HEK293 (cell line): ENCODE measurements around the gene LCMT2.

Source experiments
- CTCF ChIA-PET: fragments of 350-600 bp; formaldehyde crosslinking; extraction: SDS; loops from one replicate; lab custom pipeline; 2021; ENCODE audit warnings: antibody characterized with exemption; lab: Yijun Ruan, JAX
- POLR2A ChIA-PET: fragments of 300-600 bp; formaldehyde crosslinking; extraction: SDS; loops from one replicate; lab custom pipeline; 2020; ENCODE audit warnings: antibody characterized with exemption, inconsistent platforms; lab: Yijun Ruan, JAX
- H3K27ac ChIP-seq: fragments of 200-500 bp; sonication (Bioruptor generic); 2 replicates; pipeline ENCODE4 v1.5.1; 2014; ENCODE audit warnings: low read depth, low read length, control low read depth, inconsistent platforms; ENCODE audit errors: extremely low read depth
- H3K36me3 ChIP-seq, 2 experiments: fragments of 200-500 bp in 1 of 2; sonication (Bioruptor generic) in 1 of 2; 1 replicate in 1 of 2; 2 replicates in 1 of 2; pipeline ENCODE4 v1.5.1; 2014 to 2017; ENCODE audit warnings: inconsistent platforms in 2 of 2, low read length in 2 of 2; ENCODE audit not compliant: control insufficient read depth in 2 of 2, insufficient read depth in 1 of 2
- H3K4me1 ChIP-seq: fragments of 200-500 bp; sonication (Bioruptor generic); 2 replicates; pipeline ENCODE4 v1.5.1; 2014; ENCODE audit warnings: mild to moderate bottlenecking, low read length, inconsistent platforms; ENCODE audit not compliant: control insufficient read depth, insufficient read depth
- H3K4me3 ChIP-seq: 2 replicates; pipeline ENCODE4 v1.5.1; 2011; ENCODE audit warnings: low read depth, mild to moderate bottlenecking, control low read depth, low read length, moderate library complexity
- H3K9me3 ChIP-seq: fragments of 200-500 bp; sonication (Bioruptor generic); 2 replicates; pipeline ENCODE4 v1.5.1; 2014; ENCODE audit warnings: low read depth, low read length, inconsistent platforms; ENCODE audit not compliant: control insufficient read depth, insufficient read depth
- FEZF1 ChIP-seq: fragments of 450-650 bp; formaldehyde crosslinking; IDR thresholded peaks from 2 replicates; pipeline ENCODE4 v1.5.1; 2016; ENCODE audit warnings: missing biosample characterization, missing genetic modification characterization
- HIC1 ChIP-seq: fragments of 450-650 bp; formaldehyde crosslinking; IDR thresholded peaks from 2 replicates; pipeline ENCODE4 v1.5.1; 2016; ENCODE audit warnings: missing biosample characterization, missing genetic modification characterization
- OSR2 ChIP-seq: fragments of 450-650 bp; formaldehyde crosslinking; IDR thresholded peaks from 2 replicates; pipeline ENCODE4 v1.5.1; 2016; ENCODE audit warnings: missing biosample characterization, missing genetic modification characterization
- OVOL3 ChIP-seq: fragments of 450-650 bp; formaldehyde crosslinking; IDR thresholded peaks from 2 replicates; pipeline ENCODE4 v1.5.1; 2016; ENCODE audit warnings: missing biosample characterization, missing genetic modification characterization
- PRDM2 ChIP-seq: fragments of 450-650 bp; formaldehyde crosslinking; IDR thresholded peaks from 2 replicates; pipeline ENCODE4 v1.5.1; 2016; ENCODE audit warnings: missing biosample characterization, missing genetic modification characterization, borderline replicate concordance
- REPIN1 ChIP-seq: fragments of 450-650 bp; formaldehyde crosslinking; IDR thresholded peaks from 2 replicates; pipeline ENCODE4 v1.5.1; 2017; ENCODE audit warnings: missing biosample characterization, missing genetic modification characterization, low read depth
- ZNF157 ChIP-seq: fragments of 450-650 bp; formaldehyde crosslinking; IDR thresholded peaks from 2 replicates; pipeline ENCODE4 v1.5.1; 2016; ENCODE audit warnings: missing biosample characterization, missing genetic modification characterization
- ZNF18 ChIP-seq: fragments of 450-650 bp; formaldehyde crosslinking; IDR thresholded peaks from 2 replicates; pipeline ENCODE4 v1.5.1; 2016; ENCODE audit warnings: missing biosample characterization, missing genetic modification characterization
- ZNF2 ChIP-seq: fragments of 450-650 bp; formaldehyde crosslinking; IDR thresholded peaks from 2 replicates; pipeline ENCODE4 v1.5.1; 2016; ENCODE audit warnings: missing biosample characterization, missing genetic modification characterization
- ZNF266 ChIP-seq: fragments of 450-650 bp; formaldehyde crosslinking; IDR thresholded peaks from 2 replicates; pipeline ENCODE4 v1.5.1; 2016; ENCODE audit warnings: missing biosample characterization, missing genetic modification characterization, low read depth
- ZNF404 ChIP-seq: fragments of 450-650 bp; formaldehyde crosslinking; IDR thresholded peaks from 2 replicates; pipeline ENCODE4 v1.5.1; 2017; ENCODE audit warnings: missing biosample characterization, missing genetic modification characterization
- ZNF416 ChIP-seq: fragments of 450-650 bp; formaldehyde crosslinking; IDR thresholded peaks from 2 replicates; pipeline ENCODE4 v1.5.1; 2016; ENCODE audit warnings: missing biosample characterization, missing genetic modification characterization
- ZNF423 ChIP-seq: fragments of 450-650 bp; formaldehyde crosslinking; IDR thresholded peaks from 2 replicates; pipeline ENCODE4 v1.5.1; 2016; ENCODE audit warnings: missing biosample characterization, missing genetic modification characterization
- ZNF530 ChIP-seq: fragments of 450-650 bp; formaldehyde crosslinking; IDR thresholded peaks from 2 replicates; pipeline ENCODE4 v1.5.1; 2016; ENCODE audit warnings: low read depth, missing biosample characterization, missing genetic modification characterization
- ZNF558 ChIP-seq: fragments of 450-650 bp; formaldehyde crosslinking; IDR thresholded peaks from 2 replicates; pipeline ENCODE4 v1.5.1; 2016; ENCODE audit warnings: missing biosample characterization, missing genetic modification characterization
- ZNF626 ChIP-seq: fragments of 450-650 bp; sonication (Bioruptor Pico); formaldehyde crosslinking; IDR thresholded peaks from 2 replicates; pipeline ENCODE4 v1.5.1; 2018; ENCODE audit warnings: missing biosample characterization, missing genetic modification characterization, inconsistent platforms
- ZNF692 ChIP-seq: fragments of 450-650 bp; formaldehyde crosslinking; IDR thresholded peaks from 2 replicates; pipeline ENCODE4 v1.5.1; 2016; ENCODE audit warnings: missing biosample characterization, missing genetic modification characterization
- ZNF776 ChIP-seq: fragments of 450-650 bp; formaldehyde crosslinking; IDR thresholded peaks from 2 replicates; pipeline ENCODE4 v1.5.0; 2017; ENCODE audit warnings: missing biosample characterization, missing genetic modification characterization, borderline replicate concordance
- ZSCAN5A ChIP-seq: fragments of 450-650 bp; formaldehyde crosslinking; IDR thresholded peaks from 2 replicates; pipeline ENCODE4 v1.5.1; 2016; ENCODE audit warnings: missing biosample characterization, missing genetic modification characterization

Gene LCMT2

GRCh38 chr15:43287254-43287653, 43.1 kb downstream of the LCMT2 start (continued):
- TF ChIP-seq ZNF692 (tag by site-specific recombination): no peak

GRCh38 chr15:43286074-43286473, 44.3 kb downstream of the LCMT2 start:
- POLR2A ChIA-PET: no interaction called here
- H3K9me3 ChIP-seq: no peaks in the 10 kb centered on the region
- CTCF ChIA-PET: interaction anchor here (0.6 to 5.3 kb wide), 26 partner anchors 9 to 586 kb away, joined by 3 to 50 read pairs (median 4); partner anchors contain the start of genes CCNDBP1, TGM5 and TGM7
- TF ChIP-seq ZNF157 (tag by site-specific recombination) (no peak), ZNF2 (tag by site-specific recombination) (no peak), ZNF404 (tag by site-specific recombination) (no peak), ZNF626 (tag by site-specific recombination) (no peak), ZNF558 (tag by site-specific recombination) (no peak), FEZF1 (tag by site-specific recombination) (no peak), ZNF18 (tag by site-specific recombination) (no peak), ZNF423 (no peak), OVOL3 (tag by site-specific recombination) (no peak), ZSCAN5A (tag by site-specific recombination) (no peak)
- no peaks in the 10 kb centered on the region for H3K36me3 ChIP-seq
- H3K27ac ChIP-seq: no peak overlapping the region
- H3K4me1 ChIP-seq: no peaks in the 10 kb centered on the region
- no peak overlapping the region for H3K4me3 ChIP-seq

GRCh38 chr15:43285609-43286037, 44.8 kb downstream of the LCMT2 start:
- ChIA-PET POLR2A (no interaction called here), CTCF (interaction anchor here (0.6 to 5.3 kb wide), 35 partner anchors 9 to 1116 kb away, joined by 3 to 50 read pairs (median 3); partner anchors contain the start of genes CCNDBP1, TGM5 and TGM7)
- no peak overlapping the region for H3K4me3 ChIP-seq
- H3K27ac ChIP-seq: no peak overlapping the region
- no peaks in the 10 kb centered on the region for H3K9me3 ChIP-seq
- H3K4me1 ChIP-seq: no peaks in the 10 kb centered on the region
- H3K36me3 ChIP-seq: no peaks in the 10 kb centered on the region
- no peak for TF ChIP-seq ZNF776 (tag by site-specific recombination)
- TF ChIP-seq HIC1: no peak
- no peak for TF ChIP-seq REPIN1 (tag by site-specific recombination)
- no peak for TF ChIP-seq PRDM2 (tag by site-specific recombination)
- TF ChIP-seq ZNF266 (tag by site-specific recombination): no peak
- no peak for TF ChIP-seq OSR2 (tag by site-specific recombination)
- no peak for TF ChIP-seq ZNF530 (tag by site-specific recombination)
- TF ChIP-seq ZNF416 (tag by site-specific recombination): no peak
